Stimulated activated CD4-positive, alpha-beta T cell treated with anti-CD3 and anti-CD28 coated beads, Interleukin-2, amount 100 ng/mL, for 48 hours (primary cell): ENCODE results near the gene TH.
A peak's percentile ranks its signal among the peaks of the same experiment; 100 is the strongest.

Experiments used
- DNase-seq, 2 donors: peaks; one replicate each; pipeline ENCODE4 v3.0.0-alpha.2; 2020

TH gene

DNA sequence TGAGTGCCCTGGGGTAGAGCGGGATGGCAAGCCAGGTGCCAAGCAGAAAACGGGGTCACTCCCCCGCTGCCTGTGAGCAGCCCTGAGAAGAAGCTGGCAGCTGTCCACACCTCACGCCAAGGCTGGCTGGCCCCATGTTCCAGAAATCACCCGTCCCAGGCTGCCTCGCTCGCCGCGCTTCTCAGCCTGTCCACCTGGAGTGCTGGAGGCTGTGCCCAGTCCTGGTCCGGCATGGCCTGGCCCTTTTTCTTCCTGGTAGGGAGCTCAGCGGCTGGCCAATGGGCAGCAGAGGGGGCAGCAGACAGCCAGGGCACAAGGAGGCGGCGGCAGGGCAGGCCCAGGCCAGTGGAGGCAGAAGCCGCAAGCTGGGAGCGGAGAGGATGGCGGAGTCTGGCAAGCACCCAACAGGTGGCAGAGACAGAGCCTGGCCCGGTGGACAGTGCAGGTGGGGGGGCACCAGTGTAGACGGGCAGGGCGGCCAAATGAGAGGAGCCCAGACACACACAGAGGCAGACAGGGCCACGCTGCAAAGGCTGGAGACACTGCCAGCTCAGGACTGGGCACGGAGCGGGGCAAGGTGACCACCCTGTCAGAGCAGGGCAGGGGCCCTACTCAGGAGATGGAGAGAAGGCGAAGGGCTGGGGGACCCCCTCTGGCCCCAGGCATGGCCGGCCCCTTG is 37.2 kb upstream of the TH start:
- no peak for DNase-seq

- DNase-seq, result no peak
Measured at GRCh38 chr11:2207773-2208621, 36.4 kb upstream of the TH start.

GRCh38 chr11:2207212-2207611 is 35.6 kb upstream of the TH start:
- DNase-seq, result no peak

DNA sequence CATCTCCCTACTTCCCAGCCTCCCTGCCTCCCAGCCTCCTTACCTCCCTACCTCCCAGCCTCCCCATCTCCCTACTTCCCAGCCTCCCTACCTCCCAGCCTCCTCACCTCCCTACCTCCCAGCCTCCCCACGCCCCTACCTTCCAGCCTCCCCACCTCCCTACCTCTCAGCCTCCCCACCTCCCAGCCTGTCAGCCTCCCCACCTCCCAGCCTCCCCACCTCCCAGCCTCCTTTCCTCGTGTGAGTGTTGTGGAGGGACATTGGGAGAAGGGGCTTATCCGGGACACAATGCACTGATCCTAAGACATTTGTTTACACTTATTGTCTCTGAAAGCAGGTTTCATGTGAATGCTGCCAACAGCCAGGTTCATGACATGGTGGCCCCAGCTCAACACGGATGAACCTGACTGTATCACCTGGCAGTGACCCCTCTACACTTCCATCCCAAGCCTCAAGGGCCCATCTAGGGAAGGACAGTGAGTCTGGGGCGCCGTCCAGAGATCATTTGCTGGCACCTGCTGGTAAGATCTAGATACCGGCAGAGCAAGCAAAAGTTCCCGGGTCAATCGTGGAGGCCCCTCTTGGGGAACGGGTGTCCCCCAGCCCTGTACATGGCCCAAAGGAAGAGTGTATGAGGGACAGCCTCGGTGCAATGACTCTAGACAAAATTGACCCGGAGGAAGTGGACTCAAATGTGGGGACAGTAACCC is 34.5 kb upstream of the TH start:
- no peak for DNase-seq

- no peak for DNase-seq
Measured at GRCh38 chr11:2205214-2205720, 33.7 kb upstream of the TH start.

- no peak for DNase-seq
Measured at GRCh38 chr11:2204361-2205213, 33.0 kb upstream of the TH start.

DNA sequence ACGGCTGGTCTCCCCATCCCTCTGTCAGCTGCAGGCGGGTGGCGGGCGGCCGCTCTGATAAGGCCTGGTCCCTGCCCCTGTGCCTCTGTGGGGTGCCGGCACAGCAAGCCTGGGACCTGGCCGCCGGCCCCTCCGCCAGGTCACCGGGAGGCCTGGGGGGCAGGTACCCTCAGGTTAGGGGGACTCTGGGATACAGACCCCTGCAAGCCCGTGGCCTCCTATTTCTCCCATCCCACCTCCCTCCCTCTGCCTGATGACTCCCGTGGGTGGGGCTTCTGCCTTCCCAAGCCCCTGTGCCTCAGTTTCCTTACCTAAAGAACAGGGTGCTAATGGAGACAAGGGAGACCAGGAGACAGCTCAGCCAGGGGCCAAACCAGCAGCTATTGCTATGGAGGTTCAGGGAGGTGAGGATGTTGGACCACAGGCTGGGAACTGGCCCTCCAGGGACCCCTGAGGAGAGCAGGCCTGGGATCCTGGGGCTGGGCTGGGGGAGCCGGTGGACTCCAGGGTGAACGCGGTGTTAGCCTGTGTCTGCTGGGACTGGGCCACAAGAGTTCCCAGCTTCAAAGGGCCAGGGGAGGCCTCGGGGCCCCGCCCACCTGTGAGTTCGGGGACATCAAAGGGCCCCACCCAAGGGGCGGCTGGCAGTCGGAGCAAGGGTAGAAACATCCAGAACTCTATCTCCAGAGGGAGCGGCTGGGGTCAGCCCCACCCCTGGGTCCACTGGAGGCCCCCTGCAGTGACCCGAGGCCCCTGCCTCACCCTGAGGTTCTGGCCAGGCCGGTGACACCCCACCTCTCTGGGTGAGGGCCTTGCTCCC is 32.0 kb upstream of the TH start:
- no peak for DNase-seq

DNA sequence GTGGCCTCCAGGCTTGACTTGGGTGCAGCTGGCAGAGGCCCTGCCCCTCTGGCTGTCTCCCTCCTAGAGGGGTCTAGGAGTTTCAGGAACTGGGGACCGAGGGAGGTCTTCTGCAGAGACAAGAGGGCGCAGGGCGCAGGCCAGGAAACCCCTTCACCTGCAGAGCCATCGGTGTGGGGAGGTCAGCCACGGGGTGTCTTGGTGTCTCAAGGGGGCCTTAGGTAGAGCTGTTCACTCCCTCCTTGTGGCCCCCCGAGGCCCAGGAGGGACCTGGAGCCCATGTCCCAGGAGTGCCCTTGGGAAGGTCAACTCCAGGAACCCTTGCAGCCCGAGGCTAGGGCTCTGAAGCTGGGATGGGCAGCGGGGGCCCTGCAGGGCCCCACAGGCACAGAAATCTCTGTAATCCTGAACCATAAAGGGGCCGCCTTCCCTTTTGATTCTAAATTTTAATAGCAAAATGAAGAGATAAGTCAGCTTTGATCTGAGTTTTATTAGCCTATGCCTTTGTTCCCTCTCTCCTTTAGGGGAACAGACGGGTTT is 31.4 kb upstream of the TH start:
- no peak for DNase-seq

DNA sequence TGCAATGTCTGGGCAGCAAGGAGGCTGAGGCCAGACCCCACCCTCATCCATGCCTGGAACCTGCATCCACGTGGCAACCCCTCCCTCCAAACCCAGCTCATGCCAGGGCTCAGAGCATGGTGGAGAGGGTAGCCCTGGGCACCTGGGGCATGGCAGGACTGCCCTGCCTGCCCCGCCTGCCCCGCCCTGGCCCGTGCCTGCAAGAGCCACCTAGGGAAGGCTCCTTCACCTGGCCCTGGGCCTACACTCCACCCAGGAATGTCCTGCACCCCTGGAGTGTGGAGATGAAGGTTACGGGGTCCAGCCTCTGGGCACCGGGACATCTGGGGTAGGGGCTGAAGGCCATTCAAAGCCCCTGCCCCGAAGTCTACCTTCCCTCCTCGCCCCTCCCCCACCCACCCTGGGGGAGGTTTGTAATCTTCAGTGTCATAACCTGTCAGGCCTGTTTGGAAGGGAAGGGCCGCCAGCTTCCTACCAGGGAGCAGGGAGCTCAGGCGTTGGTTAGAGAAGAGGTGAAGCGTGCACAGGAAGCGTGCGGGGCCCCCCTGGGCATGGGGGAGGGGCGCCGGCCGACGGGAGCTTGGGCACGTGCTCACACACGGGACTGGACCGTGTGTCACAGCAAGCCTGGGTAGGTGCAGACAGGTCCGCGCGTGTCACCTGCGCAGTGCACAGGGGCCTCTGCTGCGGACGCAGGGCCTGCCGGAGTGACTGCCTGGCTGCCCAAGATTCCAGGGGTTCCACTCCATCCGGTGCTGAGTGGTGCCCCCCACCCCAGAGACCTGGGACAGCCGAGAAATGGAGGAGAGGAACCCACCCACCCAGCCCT is 30.7 kb upstream of the TH start:
- no peak for DNase-seq

GRCh38 chr11:2201542-2201941 is 29.9 kb upstream of the TH start:
- DNase-seq, result no peak

- no peak for DNase-seq
Measured at GRCh38 chr11:2200957-2201519, 29.4 kb upstream of the TH start.

GRCh38 chr11:2200536-2200935 is 28.9 kb upstream of the TH start:
- no peak for DNase-seq

DNA sequence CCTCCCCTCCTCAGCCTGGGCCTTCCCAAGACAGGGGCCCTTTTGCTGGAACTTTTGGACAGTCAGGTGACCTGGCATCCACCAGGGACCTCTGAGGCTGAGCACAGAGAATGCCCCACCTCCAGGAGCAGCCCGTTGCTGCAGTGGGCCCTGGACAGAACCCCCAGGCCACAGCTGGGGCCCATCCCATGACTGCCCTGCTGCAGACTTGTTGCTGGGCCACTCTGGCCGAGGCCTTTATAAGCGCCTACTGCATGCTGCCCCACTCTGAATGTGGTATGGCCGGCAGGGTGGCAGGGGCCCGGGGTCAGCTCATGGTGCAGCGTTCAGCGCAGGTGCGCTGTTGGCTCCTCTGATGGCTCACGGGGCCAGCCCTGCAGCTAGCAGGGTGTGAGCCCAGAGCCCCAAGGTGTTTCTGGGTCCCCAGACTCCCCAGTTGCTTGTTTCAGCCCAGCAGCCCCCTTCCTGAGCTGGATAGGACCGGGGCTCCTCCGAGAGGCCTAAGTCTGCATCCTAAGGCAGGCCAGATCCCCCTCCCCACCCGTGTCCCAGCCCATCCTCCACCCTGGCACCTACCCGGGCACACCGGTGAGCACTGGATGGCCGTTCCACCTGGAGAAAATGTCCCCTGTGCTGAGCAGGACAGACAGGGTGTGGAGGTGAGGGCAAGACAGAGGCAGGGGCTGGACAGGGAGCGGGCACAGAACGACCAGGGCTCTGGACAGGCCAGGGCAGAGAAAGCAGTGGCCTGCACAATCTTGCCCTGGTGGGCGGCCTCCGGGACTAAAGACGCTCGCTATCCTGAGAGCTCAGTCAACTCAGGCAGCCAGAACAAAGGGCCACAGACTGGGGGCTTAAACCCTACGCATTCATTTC is 28.1 kb upstream of the TH start:
- DNase-seq, result no peak

DNA sequence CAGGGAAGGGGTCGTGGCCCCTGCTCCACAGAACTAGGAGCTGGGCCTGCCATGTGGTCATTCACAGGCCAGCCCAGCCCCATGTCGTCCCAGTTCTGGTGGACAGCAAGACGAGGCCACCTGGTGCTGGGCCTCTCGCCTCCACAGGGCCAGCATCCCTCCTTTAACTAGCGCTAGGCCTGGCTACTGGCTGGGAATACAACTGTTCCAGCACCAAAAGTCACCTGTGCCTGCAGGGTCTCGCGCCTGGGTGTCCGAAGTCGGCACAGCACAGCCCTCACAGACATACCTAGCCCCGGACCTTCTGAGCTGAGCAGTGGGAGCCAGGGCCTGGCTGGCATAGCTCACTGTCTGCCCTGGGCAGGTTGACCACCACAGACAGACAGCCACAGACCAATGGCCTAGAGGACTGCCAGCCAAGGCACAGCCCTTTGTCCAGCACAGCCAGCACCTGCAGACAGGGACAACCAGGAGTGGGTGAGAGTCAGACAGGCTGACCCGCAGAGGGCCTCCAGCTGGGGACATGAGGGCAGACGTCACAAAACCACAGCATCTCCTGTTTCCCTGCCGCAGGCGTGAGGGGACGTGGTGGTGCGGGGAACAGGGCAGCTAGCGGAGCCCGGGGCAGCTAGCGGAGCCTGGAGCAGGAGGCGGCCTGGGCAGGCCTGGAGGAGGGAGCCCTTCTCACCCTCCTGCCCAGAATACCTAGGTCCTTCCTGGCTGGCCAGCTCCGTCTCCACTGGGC is 27.2 kb upstream of the TH start:
- DNase-seq, result no peak

DNA sequence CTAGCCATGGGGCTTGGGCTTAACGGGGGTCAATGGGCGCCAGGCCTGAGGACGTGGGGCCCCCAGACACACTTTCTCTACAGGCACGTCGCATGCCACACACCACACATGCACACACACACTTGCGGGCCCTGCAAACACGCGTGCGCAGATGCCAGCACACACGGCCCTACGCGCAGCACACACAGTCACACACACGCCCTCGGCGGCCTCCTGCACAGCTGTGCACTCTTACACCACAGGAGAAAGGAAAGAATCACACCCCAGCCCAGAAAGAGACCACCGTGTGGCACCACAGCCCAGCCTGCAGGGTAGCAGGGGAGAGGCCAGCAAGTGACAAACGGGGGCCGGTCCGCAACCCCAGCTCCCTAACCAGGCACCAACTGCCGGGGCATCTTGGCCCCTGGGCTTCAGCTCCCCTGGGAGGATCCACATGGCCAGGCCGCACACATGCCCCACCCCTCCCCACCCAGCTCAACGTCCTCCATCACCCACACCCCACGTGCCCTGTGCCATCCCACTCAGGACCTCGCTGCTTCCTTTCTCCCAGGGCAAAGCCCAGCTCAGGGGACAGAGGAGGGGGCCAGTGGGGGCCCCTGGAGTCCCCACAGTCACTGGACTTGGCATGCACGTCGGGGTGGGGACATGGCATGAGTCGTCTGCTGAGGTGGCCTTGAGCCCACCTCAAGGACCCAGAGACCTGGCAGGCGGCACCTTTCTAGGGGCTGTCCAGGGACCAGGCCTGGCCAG is 26.3 kb upstream of the TH start:
- no peak for DNase-seq

GRCh38 chr11:2196970-2197770 is 25.6 kb upstream of the TH start:
- DNase-seq, result peak; percentile 63 to 73

DNA sequence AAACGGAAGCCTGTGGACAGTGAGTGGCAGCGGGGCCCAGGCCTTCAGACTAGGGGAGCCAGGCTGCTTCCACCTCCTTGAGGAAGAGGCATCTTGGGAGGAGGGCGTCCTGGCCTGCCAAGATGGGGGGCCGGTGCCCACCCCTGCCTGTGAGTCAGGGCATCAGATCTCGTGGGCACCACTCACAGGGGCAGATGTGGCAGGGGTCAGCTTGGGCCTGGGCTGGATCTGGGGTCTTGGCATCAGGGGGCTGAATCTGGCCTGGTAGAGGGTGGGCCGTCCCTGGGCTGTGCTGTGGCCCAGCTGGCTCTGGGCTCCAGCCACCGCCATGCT is 24.1 kb upstream of the TH start:
- no peak for DNase-seq
